ENCODE data around the gene L2HGDH.

- no peak for TF ChIP-seq TEAD4 (IDR thresholded peaks at IDR 0.05; ENCODE audit: borderline replicate concordance, insufficient read depth)
- no peak for TF ChIP-seq CTCF (IDR thresholded peaks at IDR 0.05)
- no peak for TF ChIP-seq YY1 (IDR thresholded peaks at IDR 0.05; ENCODE audit: low read depth)
- TF ChIP-seq EZH2phosphoT487 (IDR thresholded peaks at IDR 0.05; ENCODE audit: borderline replicate concordance, low read depth) = no peak
- no peak for TF ChIP-seq RAD21 (IDR thresholded peaks at IDR 0.05; ENCODE audit: low read length)
Observed at GRCh38 chr14:50249136-50249775, 62.8 kb downstream of the L2HGDH start.
